WTC11 (cell line): ENCODE results near the gene NDUFAF8. TPM values are rescaled to one million over a fixed set of nuclear protein-coding genes. Genes with fewer than 3 reads are reported as not detected.

Experiments
- AFF4 ChIP-seq: sonication (generic); formaldehyde crosslinking; IDR thresholded peaks from 2 replicates; pipeline ENCODE4 v1.8.1; 2023; ENCODE audit warnings: mild to moderate bottlenecking, missing genetic modification reagents, borderline replicate concordance
- CREB1 ChIP-seq: sonication (generic); formaldehyde crosslinking; IDR thresholded peaks from 2 replicates; pipeline ENCODE4 v1.8.0; 2023; ENCODE audit warnings: mild to moderate bottlenecking, missing genetic modification reagents
- E2F1 ChIP-seq: sonication (generic); formaldehyde crosslinking; IDR thresholded peaks from 2 replicates; pipeline ENCODE4 v1.8.0; 2022; ENCODE audit warnings: mild to moderate bottlenecking, missing genetic modification reagents
- ELF4 ChIP-seq: sonication (generic); formaldehyde crosslinking; IDR thresholded peaks from 2 replicates; pipeline ENCODE4 v1.8.1; 2022; ENCODE audit warnings: low read depth, mild to moderate bottlenecking, moderate library complexity, missing genetic modification reagents
- ESRRA ChIP-seq: sonication (generic); formaldehyde crosslinking; IDR thresholded peaks from 2 replicates; pipeline ENCODE4 v1.8.1; 2022; ENCODE audit warnings: mild to moderate bottlenecking, missing genetic modification reagents, borderline replicate concordance
- MLX ChIP-seq: sonication (generic); formaldehyde crosslinking; IDR thresholded peaks from 2 replicates; pipeline ENCODE4 v1.8.1; 2023; ENCODE audit warnings: mild to moderate bottlenecking, missing genetic modification reagents, moderate library complexity
- NR1H2 ChIP-seq: sonication (generic); formaldehyde crosslinking; IDR thresholded peaks from 2 replicates; pipeline ENCODE4 v1.9.0; 2021; ENCODE audit warnings: mild to moderate bottlenecking, moderate library complexity, missing genetic modification reagents
- NR3C1 ChIP-seq: sonication (generic); formaldehyde crosslinking; conservative IDR thresholded peaks from 2 replicates; pipeline ENCODE4 v1.8.1; 2023; ENCODE audit warnings: low read depth, mild to moderate bottlenecking, missing genetic modification reagents
- PRDM15 ChIP-seq: sonication (generic); formaldehyde crosslinking; IDR thresholded peaks from 2 replicates; pipeline ENCODE4 v1.8.0; 2022; ENCODE audit warnings: missing genetic modification reagents
- PREB ChIP-seq: sonication (generic); formaldehyde crosslinking; IDR thresholded peaks from 2 replicates; pipeline ENCODE4 v1.8.1; 2022; ENCODE audit warnings: mild to moderate bottlenecking, missing genetic modification reagents, moderate library complexity, borderline replicate concordance
- PRRX2 ChIP-seq: fragments of 250-450 bp; sonication (Bioruptor Pico); IDR thresholded peaks from 2 replicates; pipeline ENCODE4 v1.8.0; 2021; ENCODE audit warnings: mild to moderate bottlenecking
- SMAD3 ChIP-seq: sonication (generic); formaldehyde crosslinking; IDR thresholded peaks from 2 replicates; pipeline ENCODE4 v1.8.0; 2022; ENCODE audit warnings: missing genetic modification reagents, mild to moderate bottlenecking, borderline replicate concordance
- SP1 ChIP-seq: sonication (generic); formaldehyde crosslinking; conservative IDR thresholded peaks from 2 replicates; pipeline ENCODE4 v1.8.1; 2022; ENCODE audit warnings: missing genetic modification reagents
- TCF7 ChIP-seq: sonication (generic); formaldehyde crosslinking; IDR thresholded peaks from 2 replicates; pipeline ENCODE4 v1.8.0; 2022; ENCODE audit warnings: mild to moderate bottlenecking, low read depth, missing genetic modification reagents, moderate library complexity
- ZMAT4 ChIP-seq: fragments of 250-450 bp; sonication (Bioruptor Pico); IDR thresholded peaks from 2 replicates; pipeline ENCODE4 v1.9.0; 2021; ENCODE audit warnings: mild to moderate bottlenecking
- ZNF138 ChIP-seq: sonication (generic); formaldehyde crosslinking; conservative IDR thresholded peaks from 2 replicates; pipeline ENCODE4 v1.8.1; 2022; ENCODE audit warnings: mild to moderate bottlenecking, moderate library complexity, missing genetic modification reagents
- ZNF263 ChIP-seq: sonication (generic); formaldehyde crosslinking; IDR thresholded peaks from 2 replicates; pipeline ENCODE4 v1.8.1; 2022; ENCODE audit warnings: low read depth, mild to moderate bottlenecking, moderate library complexity, missing genetic modification reagents
- ZNF317 ChIP-seq: sonication (generic); formaldehyde crosslinking; IDR thresholded peaks from 2 replicates; pipeline ENCODE4 v1.8.1; 2023; ENCODE audit warnings: low read depth, mild to moderate bottlenecking, moderate library complexity, missing genetic modification reagents, borderline replicate concordance
- total RNA-seq: library from RNA; stranded (reverse); gene quantifications from 3 replicates; pipeline ENCODE4 v1.2.3, GENCODE V29; 2021
- TF ChIP-seq, protein P1 (sequence below): sonication (generic); formaldehyde crosslinking; conservative IDR thresholded peaks from 2 replicates; pipeline ENCODE4 v1.8.1; 2023; ENCODE audit warnings: mild to moderate bottlenecking, low read depth, missing genetic modification reagents, moderate library complexity
- TF ChIP-seq, protein P2 (sequence below): sonication (generic); formaldehyde crosslinking; IDR thresholded peaks from 2 replicates; pipeline ENCODE4 v1.8.0; 2022; ENCODE audit warnings: mild to moderate bottlenecking, missing genetic modification reagents
- TF ChIP-seq, protein P3 (sequence below): fragments of 200-600 bp; IDR thresholded peaks from 2 replicates; pipeline ENCODE4 v1.8.0; 2022; ENCODE audit warnings: antibody characterized with exemption

Gene NDUFAF8
- total RNA-seq, 1 experiment from 2014 or later = 73.0 TPM

- TF ChIP-seq ZMAT4 (CRISPR knock-in tag) (no peak), NR1H2 (CRISPR knock-in tag) (no peak), PRRX2 (CRISPR knock-in tag) (no peak), ELF4 (CRISPR knock-in tag) (0 out of 2 replicates have a peak, but pooled peaks have one; percentile 54), SMAD3 (CRISPR knock-in tag) (no peak), E2F1 (CRISPR knock-in tag) (no peak), SP1 (CRISPR knock-in tag) (peak; percentile 90), NR3C1 (CRISPR knock-in tag) (no peak), ZNF138 (CRISPR knock-in tag) (no peak), PREB (no peak), TCF7 (CRISPR knock-in tag) (0 out of 2 replicates have a peak, but pooled peaks have one; percentile 64), ESRRA (CRISPR knock-in tag) (no peak), ZNF263 (no peak), MLX (no peak), AFF4 (CRISPR knock-in tag) (no peak), PRDM15 (CRISPR knock-in tag) (no peak), ZNF317 (CRISPR knock-in tag) (no peak), CREB1 (CRISPR knock-in tag) (no peak)
- TF ChIP-seq, protein P1, sequence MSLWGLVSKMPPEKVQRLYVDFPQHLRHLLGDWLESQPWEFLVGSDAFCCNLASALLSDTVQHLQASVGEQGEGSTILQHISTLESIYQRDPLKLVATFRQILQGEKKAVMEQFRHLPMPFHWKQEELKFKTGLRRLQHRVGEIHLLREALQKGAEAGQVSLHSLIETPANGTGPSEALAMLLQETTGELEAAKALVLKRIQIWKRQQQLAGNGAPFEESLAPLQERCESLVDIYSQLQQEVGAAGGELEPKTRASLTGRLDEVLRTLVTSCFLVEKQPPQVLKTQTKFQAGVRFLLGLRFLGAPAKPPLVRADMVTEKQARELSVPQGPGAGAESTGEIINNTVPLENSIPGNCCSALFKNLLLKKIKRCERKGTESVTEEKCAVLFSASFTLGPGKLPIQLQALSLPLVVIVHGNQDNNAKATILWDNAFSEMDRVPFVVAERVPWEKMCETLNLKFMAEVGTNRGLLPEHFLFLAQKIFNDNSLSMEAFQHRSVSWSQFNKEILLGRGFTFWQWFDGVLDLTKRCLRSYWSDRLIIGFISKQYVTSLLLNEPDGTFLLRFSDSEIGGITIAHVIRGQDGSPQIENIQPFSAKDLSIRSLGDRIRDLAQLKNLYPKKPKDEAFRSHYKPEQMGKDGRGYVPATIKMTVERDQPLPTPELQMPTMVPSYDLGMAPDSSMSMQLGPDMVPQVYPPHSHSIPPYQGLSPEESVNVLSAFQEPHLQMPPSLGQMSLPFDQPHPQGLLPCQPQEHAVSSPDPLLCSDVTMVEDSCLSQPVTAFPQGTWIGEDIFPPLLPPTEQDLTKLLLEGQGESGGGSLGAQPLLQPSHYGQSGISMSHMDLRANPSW (CRISPR knock-in tag) = no peak
- TF ChIP-seq, protein P2, sequence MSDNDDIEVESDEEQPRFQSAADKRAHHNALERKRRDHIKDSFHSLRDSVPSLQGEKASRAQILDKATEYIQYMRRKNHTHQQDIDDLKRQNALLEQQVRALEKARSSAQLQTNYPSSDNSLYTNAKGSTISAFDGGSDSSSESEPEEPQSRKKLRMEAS (CRISPR knock-in tag) = peak; percentile 45
- TF ChIP-seq, protein P3, sequence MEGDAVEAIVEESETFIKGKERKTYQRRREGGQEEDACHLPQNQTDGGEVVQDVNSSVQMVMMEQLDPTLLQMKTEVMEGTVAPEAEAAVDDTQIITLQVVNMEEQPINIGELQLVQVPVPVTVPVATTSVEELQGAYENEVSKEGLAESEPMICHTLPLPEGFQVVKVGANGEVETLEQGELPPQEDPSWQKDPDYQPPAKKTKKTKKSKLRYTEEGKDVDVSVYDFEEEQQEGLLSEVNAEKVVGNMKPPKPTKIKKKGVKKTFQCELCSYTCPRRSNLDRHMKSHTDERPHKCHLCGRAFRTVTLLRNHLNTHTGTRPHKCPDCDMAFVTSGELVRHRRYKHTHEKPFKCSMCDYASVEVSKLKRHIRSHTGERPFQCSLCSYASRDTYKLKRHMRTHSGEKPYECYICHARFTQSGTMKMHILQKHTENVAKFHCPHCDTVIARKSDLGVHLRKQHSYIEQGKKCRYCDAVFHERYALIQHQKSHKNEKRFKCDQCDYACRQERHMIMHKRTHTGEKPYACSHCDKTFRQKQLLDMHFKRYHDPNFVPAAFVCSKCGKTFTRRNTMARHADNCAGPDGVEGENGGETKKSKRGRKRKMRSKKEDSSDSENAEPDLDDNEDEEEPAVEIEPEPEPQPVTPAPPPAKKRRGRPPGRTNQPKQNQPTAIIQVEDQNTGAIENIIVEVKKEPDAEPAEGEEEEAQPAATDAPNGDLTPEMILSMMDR = no peak
These were observed at the start of gene NDUFAF8, which contains the start of gene TEPSIN (continued) for GRCh38 chr17:81238815-81239713.
